GM19193 (cell line): ENCODE data around the gene ATF6.

Source experiments
- POLR2A ChIP-seq: IDR thresholded peaks from 4 replicates; pipeline ENCODE4 v1.6.1; 2011; ENCODE audit not compliant: insufficient read depth, insufficient read length; ENCODE audit errors: extremely low read depth

The ATF6 gene

DNA sequence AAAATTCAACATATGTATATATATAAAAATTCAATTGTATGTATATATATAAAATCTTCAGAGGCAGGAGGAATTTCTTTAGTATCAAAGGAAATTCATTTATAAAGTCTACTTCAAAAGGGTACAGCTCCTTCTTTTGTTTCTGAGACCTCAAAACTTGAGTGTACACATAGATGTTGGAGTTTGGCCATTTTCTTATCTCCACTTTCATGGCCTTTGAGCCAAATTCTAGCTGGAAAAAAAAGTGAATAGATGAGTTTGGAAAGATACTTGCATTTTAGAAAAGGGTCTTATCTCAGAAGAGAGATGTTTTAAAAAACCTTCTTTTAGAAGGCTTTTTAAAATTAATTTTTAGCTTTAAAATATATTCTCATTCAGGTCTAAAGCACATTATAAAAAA is 103.2 kb downstream of the ATF6 start:
- TF ChIP-seq POLR2A: no peak

DNA sequence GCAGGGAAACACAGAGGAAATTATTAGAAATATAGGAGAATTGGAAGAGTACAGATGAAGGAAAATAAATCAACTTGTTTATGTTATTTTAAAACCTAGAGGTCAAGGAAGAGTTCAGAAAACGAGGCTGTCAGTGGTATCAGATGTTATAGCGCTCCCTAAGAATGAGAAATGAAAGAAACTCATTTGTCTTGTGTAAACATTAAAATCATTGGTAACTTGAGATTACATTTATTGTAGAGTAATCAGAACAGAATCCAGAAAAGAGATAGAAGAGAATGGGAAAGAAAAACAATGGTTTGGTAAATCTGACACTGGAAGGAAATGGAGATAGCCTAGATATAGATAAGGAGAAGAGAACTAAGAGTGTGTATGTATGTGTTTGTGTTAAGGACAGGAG is 106.4 kb downstream of the ATF6 start:
- no peak for TF ChIP-seq POLR2A

DNA sequence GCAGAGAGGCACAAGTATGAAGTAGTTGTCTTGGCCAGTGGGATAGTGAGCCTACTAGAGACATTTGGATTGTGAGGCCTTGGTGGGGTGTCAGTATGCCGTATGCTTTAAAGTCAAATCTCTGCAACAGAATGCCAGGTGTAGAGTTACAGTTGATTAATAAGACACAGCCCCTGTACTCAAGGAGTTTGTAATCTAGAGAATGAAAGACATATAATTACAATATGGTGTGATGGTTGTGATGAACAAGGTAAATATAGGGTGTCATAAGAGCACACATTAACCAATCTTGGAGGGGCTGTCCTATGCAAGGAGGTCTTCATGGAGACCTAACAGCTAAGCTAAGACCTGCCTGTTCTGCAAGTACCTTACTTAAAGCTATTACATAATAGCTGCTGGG is 113.1 kb downstream of the ATF6 start:
- TF ChIP-seq POLR2A: no peak

DNA sequence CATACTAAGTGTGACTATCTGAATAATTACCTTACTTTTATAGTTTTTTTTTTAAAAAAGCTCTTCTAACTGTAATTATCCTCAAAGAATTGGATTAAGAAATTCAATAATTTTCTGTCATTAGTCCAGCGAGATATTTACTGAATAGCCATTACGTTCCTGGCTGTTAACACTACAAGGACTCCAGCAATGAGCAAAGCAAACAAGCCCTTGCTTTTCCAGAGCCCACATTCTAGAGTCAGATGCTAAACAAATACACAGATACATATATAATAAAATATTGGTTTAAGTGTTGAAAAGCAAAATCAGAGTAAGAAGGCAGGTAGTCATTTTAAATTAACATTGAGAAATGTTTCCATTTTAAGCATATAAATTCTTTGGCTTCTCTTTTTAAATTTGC is 118.4 kb downstream of the ATF6 start:
- TF ChIP-seq POLR2A: no peak

DNA sequence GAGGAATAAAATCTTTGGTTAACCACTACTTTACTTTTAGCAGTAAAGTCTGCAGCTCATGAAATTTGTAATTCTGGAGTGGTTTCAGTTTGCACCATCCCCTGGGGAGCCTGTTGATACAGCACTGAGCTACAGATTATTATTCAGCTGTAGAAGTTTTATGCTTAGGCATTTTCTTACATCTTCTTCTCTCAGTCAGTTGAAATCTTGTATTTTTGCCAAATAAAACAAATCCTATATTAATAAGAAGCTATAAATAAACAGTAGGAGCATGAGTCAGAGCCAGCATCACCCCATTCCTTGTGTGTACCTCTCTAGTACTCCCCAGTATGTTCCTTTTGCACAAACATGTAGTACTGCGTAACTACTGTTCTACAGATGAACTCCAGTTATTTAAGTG is 118.9 kb downstream of the ATF6 start:
- TF ChIP-seq POLR2A: no peak

DNA sequence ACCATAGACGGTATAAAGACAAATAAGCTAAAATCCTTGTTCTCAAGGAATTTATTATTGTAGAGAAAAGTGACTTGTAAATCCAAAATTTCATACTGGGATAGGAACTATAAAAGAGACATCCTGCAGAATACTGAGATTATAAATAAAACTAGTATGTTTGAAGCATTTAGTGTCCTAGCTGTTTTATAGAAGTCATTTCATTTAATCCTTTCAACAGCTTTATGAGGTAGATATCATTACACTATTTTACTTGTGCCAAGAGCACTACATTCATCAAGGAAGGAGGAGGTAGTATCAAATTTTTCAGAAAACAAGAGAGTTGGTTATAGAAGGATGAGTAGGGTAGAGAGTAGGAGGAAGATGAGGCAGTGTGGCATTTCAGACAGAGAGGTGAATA is 119.6 kb downstream of the ATF6 start:
- no peak for TF ChIP-seq POLR2A

DNA sequence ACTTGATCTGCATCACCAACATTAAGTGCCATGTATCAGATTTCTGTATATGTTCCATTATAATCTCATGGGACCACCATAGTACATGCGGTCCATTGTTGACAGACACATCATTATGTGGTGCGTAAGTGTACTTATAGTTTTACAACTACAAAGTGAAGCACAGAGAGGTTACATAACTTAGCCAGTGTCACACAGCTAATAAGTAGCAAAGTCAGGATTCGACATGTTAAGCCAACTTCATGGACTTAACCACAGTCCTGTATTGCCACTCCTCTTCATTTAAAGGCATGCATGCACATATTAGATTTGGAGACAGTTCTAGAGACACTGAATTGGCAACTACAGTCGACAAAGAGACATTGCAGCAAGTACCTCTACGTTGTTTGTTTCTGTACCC is 120.5 kb downstream of the ATF6 start:
- TF ChIP-seq POLR2A: no peak

DNA sequence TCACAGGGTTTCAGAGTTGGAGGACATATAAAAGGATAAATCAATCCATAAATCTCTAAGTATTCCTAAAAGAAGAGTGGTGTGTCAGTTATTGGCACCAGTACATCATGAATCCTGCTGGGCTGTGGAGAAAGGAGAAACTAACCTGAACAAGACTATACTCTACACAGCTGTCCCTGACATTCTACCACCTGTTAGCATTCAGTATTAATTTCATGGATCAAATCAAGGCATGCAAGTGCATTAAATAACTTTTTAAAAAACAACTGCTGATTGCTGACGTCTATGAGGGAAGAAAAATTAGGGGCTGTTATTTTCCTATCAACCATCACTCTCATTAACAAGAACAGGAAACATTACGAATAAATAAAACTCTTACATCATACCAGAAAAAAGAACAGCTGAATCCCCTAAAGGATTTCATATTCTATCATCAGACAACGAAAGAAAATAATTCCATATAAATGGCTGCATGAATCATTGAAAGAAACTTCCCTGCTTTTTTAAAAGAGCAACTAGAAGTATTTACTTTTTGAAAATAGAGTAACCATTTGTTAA is 121.7 kb downstream of the ATF6 start:
- no peak for TF ChIP-seq POLR2A

DNA sequence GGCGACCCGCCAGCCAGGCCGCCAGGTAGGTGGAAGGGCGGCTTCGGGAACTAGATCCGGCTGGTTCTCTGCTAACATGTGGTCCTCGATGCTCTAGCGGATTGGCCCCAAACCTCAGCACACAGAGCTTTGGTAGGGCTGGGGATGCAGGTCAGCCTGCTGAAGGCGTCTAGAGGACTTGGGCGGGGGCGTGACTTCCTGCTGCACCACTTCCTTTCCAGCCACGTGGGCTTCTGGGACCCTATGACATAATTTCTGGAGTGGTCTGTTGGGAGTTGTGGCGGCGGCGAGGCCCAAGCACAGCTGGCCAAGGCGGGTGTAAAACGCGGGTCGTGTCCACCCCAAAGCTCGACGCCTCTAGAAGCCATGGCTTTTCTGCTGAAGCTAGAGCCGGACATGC is 124.5 kb downstream of the ATF6 start:
- no peak for TF ChIP-seq POLR2A

DNA sequence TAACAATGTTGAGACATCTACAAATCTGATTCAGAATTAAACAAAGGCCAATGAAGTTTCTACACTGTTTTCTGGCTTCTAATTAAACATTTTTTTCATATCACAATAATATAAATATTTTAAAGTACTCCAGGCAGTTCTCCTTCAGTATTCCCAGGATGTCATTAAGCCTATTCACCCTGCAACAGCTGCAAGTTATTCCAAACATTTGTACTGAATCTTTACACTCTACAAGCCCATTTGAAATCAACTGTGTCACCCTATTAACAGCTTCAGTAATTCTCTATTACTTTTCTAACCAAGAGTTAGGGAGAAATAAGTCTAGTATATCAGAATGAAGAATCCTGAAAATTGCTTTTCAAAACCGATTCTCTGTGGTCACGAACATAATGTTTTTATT is 133.0 kb downstream of the ATF6 start:
- TF ChIP-seq POLR2A: no peak

DNA sequence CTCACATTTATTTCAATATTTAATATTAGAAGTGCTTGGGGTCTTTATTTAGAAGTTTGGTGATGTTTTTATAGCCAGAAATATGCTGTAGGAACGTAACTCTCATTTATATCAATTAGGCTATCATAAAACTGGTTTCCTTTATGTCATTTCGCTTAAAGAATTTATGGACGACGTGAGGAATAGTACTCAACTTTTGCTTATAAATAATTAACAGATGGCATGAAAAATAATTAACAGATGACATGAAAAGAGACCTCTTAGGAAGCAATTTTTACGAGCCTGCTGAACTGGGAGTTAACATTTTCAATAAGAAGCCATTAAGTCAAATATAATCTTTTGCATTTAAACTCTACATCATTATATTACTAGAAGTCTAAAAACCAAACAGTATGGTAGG is 134.0 kb downstream of the ATF6 start:
- TF ChIP-seq POLR2A: no peak

DNA sequence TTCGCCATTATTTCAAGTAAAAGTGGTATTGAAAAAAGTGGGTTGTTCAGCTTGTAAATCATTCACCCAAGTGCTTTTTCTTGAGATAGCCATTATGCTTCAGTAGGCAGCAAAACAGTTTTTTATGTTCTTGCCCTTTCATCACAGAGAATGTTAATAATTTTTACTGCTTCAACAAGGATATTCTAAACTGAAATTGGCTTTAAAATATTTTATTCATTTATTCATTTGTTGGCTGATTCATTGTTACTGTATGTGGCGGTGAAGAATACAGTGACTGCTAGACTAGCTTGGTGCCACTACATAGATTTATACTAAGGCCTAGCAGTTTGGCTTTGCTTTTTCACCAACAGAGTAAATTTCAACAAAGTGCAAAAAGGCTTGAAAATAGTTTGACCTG is 136.1 kb downstream of the ATF6 start:
- TF ChIP-seq POLR2A: no peak

DNA sequence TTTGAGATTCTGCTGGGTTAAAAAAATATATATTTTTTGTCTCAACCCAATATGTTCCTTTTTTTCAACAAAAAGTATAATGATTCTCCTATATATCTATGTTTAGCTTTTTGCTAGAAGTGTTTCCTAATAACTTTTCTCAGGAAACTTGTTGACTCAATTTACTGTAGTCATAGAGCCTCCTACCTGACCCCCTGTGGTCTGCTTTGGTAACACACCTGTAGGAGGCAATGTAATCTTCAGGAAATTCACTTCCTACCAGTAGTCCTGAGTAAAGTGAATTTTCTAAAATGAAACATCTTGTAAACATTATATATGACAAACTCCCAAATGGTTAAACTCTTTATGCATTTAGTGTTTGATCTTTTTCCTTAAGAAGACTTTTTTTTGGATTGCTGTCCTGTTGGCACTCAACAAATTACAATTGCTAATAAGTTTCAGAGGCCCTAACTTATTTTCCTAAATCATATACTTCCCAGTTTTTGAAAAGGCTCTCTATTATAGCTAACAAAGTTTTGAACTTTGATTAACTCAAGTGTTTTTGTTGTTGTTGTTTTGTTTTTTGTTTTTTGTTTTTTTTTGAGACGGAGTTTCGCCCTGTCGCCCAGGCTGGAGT is 139.3 kb downstream of the ATF6 start:
- no peak for TF ChIP-seq POLR2A

DNA sequence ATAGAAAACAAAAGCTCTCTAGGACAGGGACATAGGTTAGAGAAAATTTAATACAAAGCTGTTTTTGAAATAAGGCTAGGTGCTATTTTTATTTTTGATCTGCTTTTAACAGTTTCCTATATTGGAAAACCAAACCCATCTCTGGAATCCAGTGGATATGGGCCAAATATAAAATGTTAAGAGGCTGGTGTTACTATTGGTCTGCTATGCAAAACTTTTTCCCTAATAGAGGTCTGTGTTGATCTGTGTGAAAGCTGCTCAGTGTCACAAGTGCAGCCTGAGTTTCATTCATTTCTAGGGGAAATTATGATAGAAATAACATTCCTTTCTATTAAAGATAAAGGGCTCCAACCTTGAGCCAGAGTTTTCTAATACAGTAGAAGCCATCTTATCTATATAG is 141.1 kb downstream of the ATF6 start:
- no peak for TF ChIP-seq POLR2A

DNA sequence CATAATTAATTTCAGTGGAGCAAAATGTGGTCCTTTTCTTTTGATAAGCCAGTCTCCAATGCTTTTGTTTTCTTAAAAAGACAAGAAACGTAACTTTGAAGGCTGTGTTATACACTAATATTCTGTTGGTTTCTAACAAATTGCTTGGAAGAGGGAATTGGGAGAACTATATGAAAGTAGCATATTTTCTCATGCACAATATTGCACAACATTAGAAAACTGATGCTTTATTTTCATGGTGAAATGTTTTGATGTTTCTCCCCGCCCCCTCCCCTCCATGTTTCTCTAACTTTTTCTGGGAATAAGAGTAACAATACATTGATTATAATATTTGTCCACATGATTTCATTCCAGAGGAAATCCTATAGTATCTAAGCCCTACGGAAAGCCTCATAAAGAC is 142.1 kb downstream of the ATF6 start:
- TF ChIP-seq POLR2A: no peak

DNA sequence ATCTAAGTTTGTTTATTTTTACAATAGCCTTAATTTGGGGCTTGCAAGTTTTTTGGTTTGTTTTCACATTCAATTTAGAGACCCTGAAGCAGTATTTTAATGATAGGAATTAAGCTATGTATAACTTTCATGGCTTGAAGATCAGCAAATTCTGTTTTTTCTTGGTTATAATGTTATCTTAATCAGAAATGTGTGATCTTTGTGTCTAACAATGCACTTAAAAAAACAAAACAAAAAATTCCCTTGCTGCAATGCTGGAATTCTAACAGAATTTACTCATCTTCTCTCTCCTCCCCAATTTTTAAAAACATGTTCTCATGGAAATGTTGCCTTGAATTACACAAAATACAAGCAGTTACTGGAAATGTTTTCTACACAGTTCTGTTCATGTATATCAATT is 144.5 kb downstream of the ATF6 start:
- no peak for TF ChIP-seq POLR2A
